Duodenal mucosa (tissue), 2 donors: ENCODE measurements around the gene ZNF91.
A peak's percentile ranks its signal among the peaks of the same experiment; 100 is the strongest.

Experiments
- H3K27ac ChIP-seq: one replicate; pipeline ENCODE4 v1.7.0; 2013; ENCODE audit warnings: low read depth, low read length
- H3K27me3 ChIP-seq, 2 donors: one replicate each; pipeline ENCODE4 v1.7.0; 2013; ENCODE audit warnings: low read length in 2 of 2, control low read depth in 1 of 2; ENCODE audit not compliant: insufficient read depth in 2 of 2, control insufficient read depth in 1 of 2
- H3K36me3 ChIP-seq, 2 donors: one replicate each; pipeline ENCODE4 v1.7.0; 2013; ENCODE audit warnings: low read length in 2 of 2, control low read depth in 1 of 2; ENCODE audit not compliant: insufficient read depth in 2 of 2, control insufficient read depth in 1 of 2
- H3K4me1 ChIP-seq, 2 donors: one replicate each; pipeline ENCODE4 v1.7.0; 2013; ENCODE audit warnings: low read length in 2 of 2, control low read depth in 1 of 2; ENCODE audit not compliant: insufficient read depth in 2 of 2, control insufficient read depth in 1 of 2
- H3K4me3 ChIP-seq, 2 donors: one replicate each; pipeline ENCODE4 v1.7.0; 2013; ENCODE audit warnings: low read length in 2 of 2, low read depth in 1 of 2
- H3K9ac ChIP-seq, 2 donors: one replicate each; pipeline ENCODE4 v1.7.0; 2013; ENCODE audit warnings: low read length in 2 of 2, low read depth in 1 of 2
- H3K9me3 ChIP-seq, 2 donors: one replicate each; pipeline ENCODE4 v1.7.0; 2013; ENCODE audit warnings: low read length in 2 of 2, control low read depth in 1 of 2; ENCODE audit not compliant: control insufficient read depth in 1 of 2

ZNF91 gene

DNA sequence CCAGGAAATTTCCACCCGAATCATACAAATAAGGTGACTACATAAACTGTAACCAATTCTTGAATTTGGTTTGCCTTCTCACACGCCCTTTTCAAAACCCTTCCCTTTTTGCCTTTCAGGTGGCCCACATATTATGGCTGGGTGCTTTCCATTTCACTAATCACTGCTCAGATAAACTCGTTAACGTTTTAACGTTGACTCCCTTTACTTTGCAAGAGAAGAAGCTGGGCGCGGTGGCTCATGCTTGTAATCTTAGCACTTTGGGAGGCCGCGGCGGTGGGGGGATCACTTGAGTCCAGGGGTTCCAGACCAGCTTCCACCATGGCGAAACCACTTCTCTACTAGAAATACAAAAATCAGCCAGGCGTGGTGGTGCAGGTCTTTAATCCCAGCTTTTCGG lies 19.8 kb upstream of the ZNF91 start:
- H3K9ac ChIP-seq: peak overlapping the region; percentile 42 to 73
- H3K27ac ChIP-seq: peak overlapping the region; percentile 31
- peaks cover 20 to 22% of the 10 kb centered on the region in 2 donors for H3K4me1 ChIP-seq
- H3K4me3 ChIP-seq: peak overlapping the region; percentile 83 to 89
- no peaks in the 10 kb centered on the region for H3K36me3 ChIP-seq
- H3K27me3 ChIP-seq: no peaks in the 10 kb centered on the region
- H3K9me3 ChIP-seq: no peaks in the 10 kb centered on the region

GRCh38 chr19:23410155-23410554 lies 14.9 kb upstream of the ZNF91 start:
- Histone ChIP-seq H3K9me3 (no peaks in the 10 kb centered on the region), H3K36me3 (peaks cover 0 to 6% of the 10 kb centered on the region in 2 donors), H3K27me3 (no peaks in the 10 kb centered on the region), H3K4me1 (peaks cover 36 to 38% of the 10 kb centered on the region in 2 donors), H3K4me3 (peak overlapping the region in 1 of 2 donors; percentile 32), H3K27ac (no peak overlapping the region), H3K9ac (no peak overlapping the region)

DNA sequence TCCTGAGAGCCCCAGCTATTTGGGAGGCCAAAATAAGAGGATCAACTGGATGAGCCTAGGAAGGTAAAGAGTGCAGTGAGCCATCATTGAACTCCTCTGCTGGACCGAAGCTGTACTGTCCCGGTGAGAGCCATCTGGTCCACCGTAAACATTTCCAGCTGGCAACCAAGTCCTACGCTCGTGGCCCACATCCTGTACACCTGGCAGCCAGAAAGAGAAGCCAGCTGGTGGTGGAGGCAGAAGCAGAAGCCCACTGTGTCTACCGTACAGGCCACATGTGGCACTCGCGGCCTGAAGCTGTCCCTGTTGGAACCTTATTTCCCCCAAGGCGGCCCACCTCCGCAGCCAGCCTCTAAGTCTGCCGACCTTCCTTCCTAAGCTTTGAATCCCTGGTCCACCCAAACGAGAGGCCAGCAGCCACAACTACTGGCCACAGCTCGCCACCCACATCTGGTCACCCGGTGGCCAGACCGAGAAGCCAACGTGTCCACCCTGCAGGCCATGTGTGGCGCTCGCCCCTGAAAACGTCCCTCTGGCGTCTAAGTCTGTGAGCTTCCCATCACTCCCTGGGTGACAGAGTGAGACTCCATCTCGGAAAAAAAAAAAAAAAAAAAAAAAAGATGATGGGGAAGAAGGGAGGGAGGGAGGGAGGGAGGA lies 14.2 kb upstream of the ZNF91 start:
- no peak overlapping the region for H3K27ac ChIP-seq
- peaks cover 0 to 6% of the 10 kb centered on the region in 2 donors for H3K36me3 ChIP-seq
- H3K9ac ChIP-seq: peak overlapping the region in 1 of 2 donors; percentile 4
- no peaks in the 10 kb centered on the region for H3K27me3 ChIP-seq
- no peaks in the 10 kb centered on the region for H3K9me3 ChIP-seq
- H3K4me3 ChIP-seq: peak overlapping the region; percentile 13 to 21
- H3K4me1 ChIP-seq: peaks cover 35 to 37% of the 10 kb centered on the region in 2 donors

DNA sequence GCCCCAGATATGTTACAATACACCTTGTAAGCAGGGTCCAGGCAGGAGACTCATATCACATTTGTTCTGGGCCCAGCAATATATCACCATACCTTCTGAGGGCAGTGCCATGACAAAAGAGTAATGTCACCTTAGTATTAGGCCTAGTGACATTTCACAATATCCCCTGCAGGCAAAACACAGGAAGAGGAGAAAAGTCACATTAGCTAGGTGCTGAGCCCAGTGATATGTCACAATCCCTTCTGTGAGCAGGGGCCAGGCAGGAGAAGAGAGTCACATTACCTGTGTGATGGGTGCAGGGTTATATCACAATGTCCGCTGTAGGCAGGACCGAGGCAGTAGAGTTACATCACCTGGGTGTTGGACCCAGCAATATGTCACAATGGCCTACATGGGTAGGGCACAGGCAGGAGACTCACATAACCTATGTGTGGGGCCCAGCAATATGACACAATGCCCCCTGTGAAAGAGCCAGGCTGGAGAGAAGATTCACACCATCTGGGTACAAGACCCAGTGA lies 12.4 kb upstream of the ZNF91 start:
- peaks cover 0 to 6% of the 10 kb centered on the region in 2 donors for H3K36me3 ChIP-seq
- H3K4me3 ChIP-seq: no peak overlapping the region
- no peak overlapping the region for H3K27ac ChIP-seq
- no peak overlapping the region for H3K9ac ChIP-seq
- no peaks in the 10 kb centered on the region for H3K27me3 ChIP-seq
- peaks cover 31 to 42% of the 10 kb centered on the region in 2 donors for H3K4me1 ChIP-seq
- H3K9me3 ChIP-seq: no peaks in the 10 kb centered on the region

GRCh38 chr19:23406721-23407120 lies 11.4 kb upstream of the ZNF91 start:
- H3K27ac ChIP-seq: no peak overlapping the region

DNA sequence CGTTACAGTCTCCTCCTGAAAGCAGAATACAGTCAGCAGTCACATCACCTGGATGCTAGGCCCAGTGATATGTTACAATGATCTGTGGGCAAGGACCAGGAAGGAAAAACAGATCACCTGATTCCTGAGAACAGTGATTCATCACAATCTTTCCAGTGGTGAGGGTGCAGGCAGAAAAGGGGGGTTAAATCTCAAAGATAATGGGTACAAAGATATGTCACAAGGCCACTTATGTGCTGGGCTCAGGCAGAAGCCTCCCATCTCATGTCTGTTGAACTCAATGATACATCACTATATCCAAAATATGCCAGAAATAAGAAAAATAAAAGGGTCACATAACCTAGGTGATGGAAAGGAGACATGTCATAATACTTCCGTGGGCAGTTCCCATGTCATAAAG lies 10.8 kb upstream of the ZNF91 start:
- Histone ChIP-seq H3K4me1 (peaks cover 46 to 58% of the 10 kb centered on the region in 2 donors), H3K36me3 (peaks cover 0 to 6% of the 10 kb centered on the region in 2 donors), H3K27ac (no peak overlapping the region), H3K4me3 (no peak overlapping the region), H3K9me3 (no peaks in the 10 kb centered on the region), H3K27me3 (no peaks in the 10 kb centered on the region), H3K9ac (no peak overlapping the region)

More at GRCh38 chr19:23406721-23407120, 11.4 kb upstream of the ZNF91 start:
- Histone ChIP-seq H3K4me1 (peaks cover 40 to 52% of the 10 kb centered on the region in 2 donors), H3K9me3 (no peaks in the 10 kb centered on the region), H3K27me3 (no peaks in the 10 kb centered on the region), H3K9ac (no peak overlapping the region), H3K36me3 (peaks cover 0 to 6% of the 10 kb centered on the region in 2 donors), H3K4me3 (no peak overlapping the region)

GRCh38 chr19:23404676-23405075 lies 9.4 kb upstream of the ZNF91 start:
- H3K4me3 ChIP-seq: no peak overlapping the region
- peaks cover 49 to 57% of the 10 kb centered on the region in 2 donors for H3K4me1 ChIP-seq
- no peaks in the 10 kb centered on the region for H3K9me3 ChIP-seq
- H3K27ac ChIP-seq: no peak overlapping the region
- no peaks in the 10 kb centered on the region for H3K27me3 ChIP-seq
- H3K9ac ChIP-seq: no peak overlapping the region
- peaks cover 0 to 10% of the 10 kb centered on the region in 2 donors for H3K36me3 ChIP-seq

- Histone ChIP-seq H3K27me3 (no peaks in the 10 kb centered on the region), H3K9ac (peak overlapping the region; percentile 13 to 16), H3K27ac (peak overlapping the region; percentile 74), H3K9me3 (no peaks in the 10 kb centered on the region), H3K36me3 (peaks cover 0 to 10% of the 10 kb centered on the region in 2 donors), H3K4me3 (peak overlapping the region in 1 of 2 donors; percentile 16), H3K4me1 (peaks cover 45 to 48% of the 10 kb centered on the region in 2 donors)
Measured at GRCh38 chr19:23403581-23404324, 8.5 kb upstream of the ZNF91 start.

DNA sequence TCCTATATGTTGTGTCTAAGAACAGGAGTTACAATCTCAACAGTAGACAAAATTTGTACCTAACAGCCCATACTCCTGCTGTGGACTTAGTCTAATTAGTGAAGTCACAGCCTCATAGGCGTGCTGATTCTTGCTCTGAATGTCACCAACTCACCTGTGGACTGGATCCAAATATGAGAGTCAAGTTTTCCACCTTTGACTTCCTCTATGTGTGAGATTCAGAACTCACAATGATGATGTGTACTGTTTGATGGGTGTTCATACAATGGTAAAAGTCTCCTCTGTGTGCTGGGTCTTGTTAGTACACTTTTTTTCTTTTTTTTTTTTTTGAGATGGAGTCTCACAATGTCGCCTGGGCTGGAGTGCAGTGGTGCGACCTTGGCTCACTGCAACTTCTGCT lies 7.8 kb upstream of the ZNF91 start:
- Histone ChIP-seq H3K36me3 (peaks cover 0 to 8% of the 10 kb centered on the region in 2 donors), H3K9ac (peak overlapping the region; percentile 13 to 16), H3K4me3 (peak overlapping the region in 1 of 2 donors; percentile 16), H3K9me3 (no peaks in the 10 kb centered on the region), H3K4me1 (peaks cover 45 to 47% of the 10 kb centered on the region in 2 donors), H3K27me3 (no peaks in the 10 kb centered on the region), H3K27ac (peak overlapping the region; percentile 74)

DNA sequence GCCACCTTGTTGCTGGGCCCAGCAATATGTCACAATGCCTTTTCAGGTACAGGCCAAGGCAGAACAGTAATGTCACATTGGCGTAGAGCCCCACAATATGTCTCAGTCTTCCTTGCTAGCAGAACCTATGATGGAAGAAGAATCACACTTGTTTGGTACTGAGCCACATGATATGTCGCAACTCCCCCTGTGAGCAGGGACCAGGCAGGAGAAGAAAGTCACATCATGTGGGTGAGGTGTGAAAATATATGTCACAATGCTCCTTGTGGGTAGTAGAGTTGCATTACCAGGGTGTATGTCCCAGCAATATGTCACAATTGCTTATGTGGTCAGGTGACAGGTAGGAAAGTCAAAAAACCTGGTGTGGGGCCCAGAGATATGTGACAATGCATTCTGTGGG lies 7.1 kb upstream of the ZNF91 start:
- H3K36me3 ChIP-seq: peaks cover 0 to 4% of the 10 kb centered on the region in 2 donors
- H3K27ac ChIP-seq: peak overlapping the region; percentile 74
- peaks cover 41 to 47% of the 10 kb centered on the region in 2 donors for H3K4me1 ChIP-seq
- H3K9me3 ChIP-seq: no peaks in the 10 kb centered on the region
- peak overlapping the region in 1 of 2 donors; percentile 16 for H3K9ac ChIP-seq
- no peak overlapping the region for H3K4me3 ChIP-seq
- no peaks in the 10 kb centered on the region for H3K27me3 ChIP-seq
